Peyer's patch (tissue), 4 donors: ENCODE data around the gene MAP7D1.

Experiments
- POLR2A ChIP-seq, 2 donors: fragments of 450-650 bp; IDR thresholded peaks; one replicate each; pipeline ENCODE4 v1.5.1; 2017; ENCODE audit warnings: antibody characterized with exemption in 2 of 2, mild to moderate bottlenecking in 2 of 2, moderate library complexity in 2 of 2
- TF ChIP-seq, protein P1 (sequence below), 6 experiments: fragments of 450-650 bp in 4 of 6; fragments of 200-600 bp in 2 of 6; sonication (generic) in 1 of 6; IDR thresholded peaks; one replicate each; pipeline ENCODE4 v1.5.1; 2017 to 2019; ENCODE audit warnings: antibody characterized with exemption in 6 of 6, mild to moderate bottlenecking in 3 of 6, moderate library complexity in 1 of 6

DNA sequence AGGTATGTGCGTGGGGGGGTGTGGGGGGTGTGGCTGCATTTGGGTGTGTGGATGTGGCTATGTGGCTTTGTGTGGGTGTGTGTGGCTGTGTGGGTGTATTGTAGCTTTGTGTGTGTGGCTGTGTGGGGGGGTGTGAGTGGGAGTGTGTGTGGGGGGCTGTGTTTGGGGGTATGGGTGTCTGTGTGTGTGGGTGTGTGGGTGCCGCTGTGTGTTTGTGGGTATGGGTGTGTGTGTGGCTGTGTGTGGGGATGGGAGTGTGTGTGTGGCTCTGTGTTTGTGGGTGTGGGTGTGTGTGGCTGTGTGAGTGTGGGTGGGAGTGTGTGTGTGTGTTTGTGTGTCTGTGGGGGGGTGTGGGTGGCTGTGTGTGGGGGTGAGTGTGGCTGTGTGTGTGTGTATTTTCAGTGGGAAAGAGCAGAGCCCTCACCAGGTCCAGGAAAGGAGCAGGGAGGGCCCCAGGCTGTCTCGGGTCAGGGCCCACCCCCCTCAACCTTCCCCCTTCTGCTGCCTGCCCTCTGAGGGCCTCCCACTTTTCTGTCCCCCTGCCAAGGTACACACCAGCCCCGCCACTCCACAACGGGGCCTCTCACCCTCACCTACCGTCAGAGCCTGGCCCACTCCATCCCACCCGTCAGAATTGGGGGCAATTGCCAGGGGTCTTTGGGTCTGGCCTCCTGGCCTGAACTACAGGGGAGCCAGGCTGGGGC, 29.0 kb upstream of the MAP7D1 start:
- TF ChIP-seq, protein P1, sequence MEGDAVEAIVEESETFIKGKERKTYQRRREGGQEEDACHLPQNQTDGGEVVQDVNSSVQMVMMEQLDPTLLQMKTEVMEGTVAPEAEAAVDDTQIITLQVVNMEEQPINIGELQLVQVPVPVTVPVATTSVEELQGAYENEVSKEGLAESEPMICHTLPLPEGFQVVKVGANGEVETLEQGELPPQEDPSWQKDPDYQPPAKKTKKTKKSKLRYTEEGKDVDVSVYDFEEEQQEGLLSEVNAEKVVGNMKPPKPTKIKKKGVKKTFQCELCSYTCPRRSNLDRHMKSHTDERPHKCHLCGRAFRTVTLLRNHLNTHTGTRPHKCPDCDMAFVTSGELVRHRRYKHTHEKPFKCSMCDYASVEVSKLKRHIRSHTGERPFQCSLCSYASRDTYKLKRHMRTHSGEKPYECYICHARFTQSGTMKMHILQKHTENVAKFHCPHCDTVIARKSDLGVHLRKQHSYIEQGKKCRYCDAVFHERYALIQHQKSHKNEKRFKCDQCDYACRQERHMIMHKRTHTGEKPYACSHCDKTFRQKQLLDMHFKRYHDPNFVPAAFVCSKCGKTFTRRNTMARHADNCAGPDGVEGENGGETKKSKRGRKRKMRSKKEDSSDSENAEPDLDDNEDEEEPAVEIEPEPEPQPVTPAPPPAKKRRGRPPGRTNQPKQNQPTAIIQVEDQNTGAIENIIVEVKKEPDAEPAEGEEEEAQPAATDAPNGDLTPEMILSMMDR (IDR thresholded peaks at IDR 0.05): no peak
- no peak for TF ChIP-seq POLR2A (IDR thresholded peaks at IDR 0.05)
